ENCODE results near the gene DDX56.

DNA sequence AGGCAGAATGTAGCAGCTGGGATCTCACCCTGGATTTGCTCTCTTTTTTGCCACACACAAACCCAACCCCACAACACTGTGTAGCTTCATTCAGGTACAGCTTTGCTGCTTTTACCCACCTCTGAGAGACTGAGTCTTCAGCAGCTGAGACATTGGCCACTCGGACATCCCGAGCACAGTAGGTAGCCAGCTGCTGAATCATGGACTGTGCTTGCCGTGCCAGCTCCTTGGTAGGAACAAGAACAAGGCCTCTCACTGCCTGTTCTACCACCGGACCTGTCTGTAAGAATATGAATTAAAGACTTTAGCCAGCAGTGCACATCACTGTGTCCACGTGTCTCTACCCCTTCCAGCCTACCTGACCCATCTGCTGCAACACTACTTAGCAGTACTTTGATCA is 937 bp downstream of the DDX56 start:
- TF ChIP-seq RAD21 (IDR thresholded peaks at IDR 0.05; ENCODE audit: low read length): no peak
- TF ChIP-seq, protein P1, sequence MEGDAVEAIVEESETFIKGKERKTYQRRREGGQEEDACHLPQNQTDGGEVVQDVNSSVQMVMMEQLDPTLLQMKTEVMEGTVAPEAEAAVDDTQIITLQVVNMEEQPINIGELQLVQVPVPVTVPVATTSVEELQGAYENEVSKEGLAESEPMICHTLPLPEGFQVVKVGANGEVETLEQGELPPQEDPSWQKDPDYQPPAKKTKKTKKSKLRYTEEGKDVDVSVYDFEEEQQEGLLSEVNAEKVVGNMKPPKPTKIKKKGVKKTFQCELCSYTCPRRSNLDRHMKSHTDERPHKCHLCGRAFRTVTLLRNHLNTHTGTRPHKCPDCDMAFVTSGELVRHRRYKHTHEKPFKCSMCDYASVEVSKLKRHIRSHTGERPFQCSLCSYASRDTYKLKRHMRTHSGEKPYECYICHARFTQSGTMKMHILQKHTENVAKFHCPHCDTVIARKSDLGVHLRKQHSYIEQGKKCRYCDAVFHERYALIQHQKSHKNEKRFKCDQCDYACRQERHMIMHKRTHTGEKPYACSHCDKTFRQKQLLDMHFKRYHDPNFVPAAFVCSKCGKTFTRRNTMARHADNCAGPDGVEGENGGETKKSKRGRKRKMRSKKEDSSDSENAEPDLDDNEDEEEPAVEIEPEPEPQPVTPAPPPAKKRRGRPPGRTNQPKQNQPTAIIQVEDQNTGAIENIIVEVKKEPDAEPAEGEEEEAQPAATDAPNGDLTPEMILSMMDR (conservative IDR thresholded peaks at IDR 0.05; ENCODE audit: low read depth, low read length): no peak
- TF ChIP-seq POLR2A (IDR thresholded peaks at IDR 0.05; ENCODE audit: low read depth, low read length): no peak
- TF ChIP-seq, protein P2, sequence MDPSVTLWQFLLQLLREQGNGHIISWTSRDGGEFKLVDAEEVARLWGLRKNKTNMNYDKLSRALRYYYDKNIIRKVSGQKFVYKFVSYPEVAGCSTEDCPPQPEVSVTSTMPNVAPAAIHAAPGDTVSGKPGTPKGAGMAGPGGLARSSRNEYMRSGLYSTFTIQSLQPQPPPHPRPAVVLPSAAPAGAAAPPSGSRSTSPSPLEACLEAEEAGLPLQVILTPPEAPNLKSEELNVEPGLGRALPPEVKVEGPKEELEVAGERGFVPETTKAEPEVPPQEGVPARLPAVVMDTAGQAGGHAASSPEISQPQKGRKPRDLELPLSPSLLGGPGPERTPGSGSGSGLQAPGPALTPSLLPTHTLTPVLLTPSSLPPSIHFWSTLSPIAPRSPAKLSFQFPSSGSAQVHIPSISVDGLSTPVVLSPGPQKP (IDR thresholded peaks at IDR 0.05; ENCODE audit: borderline replicate concordance, low read depth, low read length): no peak
- no peak for TF ChIP-seq CEBPB (IDR thresholded peaks at IDR 0.05; ENCODE audit: low read depth, low read length)
- TF ChIP-seq MAFK (IDR thresholded peaks at IDR 0.05; ENCODE audit: low read depth, low read length): no peak
- no peak for TF ChIP-seq MAZ (IDR thresholded peaks at IDR 0.05; ENCODE audit: borderline replicate concordance, low read depth, low read length)
- TF ChIP-seq FOS (IDR thresholded peaks at IDR 0.05; ENCODE audit: low read depth, low read length): no peak
- no peak for TF ChIP-seq RFX5 (IDR thresholded peaks at IDR 0.05; ENCODE audit: low read depth, low read length)
- TF ChIP-seq, protein P3, sequence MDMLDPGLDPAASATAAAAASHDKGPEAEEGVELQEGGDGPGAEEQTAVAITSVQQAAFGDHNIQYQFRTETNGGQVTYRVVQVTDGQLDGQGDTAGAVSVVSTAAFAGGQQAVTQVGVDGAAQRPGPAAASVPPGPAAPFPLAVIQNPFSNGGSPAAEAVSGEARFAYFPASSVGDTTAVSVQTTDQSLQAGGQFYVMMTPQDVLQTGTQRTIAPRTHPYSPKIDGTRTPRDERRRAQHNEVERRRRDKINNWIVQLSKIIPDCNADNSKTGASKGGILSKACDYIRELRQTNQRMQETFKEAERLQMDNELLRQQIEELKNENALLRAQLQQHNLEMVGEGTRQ (IDR thresholded peaks at IDR 0.05; ENCODE audit: low read depth, low read length): no peak
- TF ChIP-seq MXI1 (IDR thresholded peaks at IDR 0.05; ENCODE audit: borderline replicate concordance, low read depth, low read length): no peak
